Skeletal muscle cell (primary cell): Measurements from ENCODE around the gene CDH19.

Experiments
- DNase-seq: peaks from one replicate; pipeline ENCODE4 v3.0.0-alpha.2; 2010; ENCODE audit warnings: low read depth
- H3K4me3 ChIP-seq: 2 replicates; pipeline ENCODE4 v1.5.1; 2011; ENCODE audit warnings: low read depth, mild to moderate bottlenecking, control low read depth, low read length, moderate library complexity

CDH19 gene

DNA sequence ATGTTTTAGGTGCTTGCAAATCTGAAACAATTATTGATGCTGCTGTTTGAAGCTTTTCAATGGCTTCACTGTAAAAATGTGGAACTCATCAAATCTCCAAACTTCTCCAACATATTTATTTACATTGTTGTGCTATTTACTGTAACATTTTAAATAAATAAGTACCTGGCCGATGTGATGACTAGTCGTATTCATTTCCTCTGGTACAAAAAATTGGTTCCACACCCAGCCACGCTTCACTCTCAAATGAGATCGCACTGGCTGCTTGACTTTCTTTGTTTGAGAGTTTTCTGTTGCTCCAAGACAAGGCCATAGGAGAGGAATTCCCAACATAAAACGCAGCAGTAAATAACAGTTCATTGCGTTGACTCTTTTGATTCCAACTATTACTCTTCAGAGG lies 32.0 kb downstream of the CDH19 start:
- no peak for DNase-seq
- H3K4me3 ChIP-seq = no peak overlapping the region

DNA sequence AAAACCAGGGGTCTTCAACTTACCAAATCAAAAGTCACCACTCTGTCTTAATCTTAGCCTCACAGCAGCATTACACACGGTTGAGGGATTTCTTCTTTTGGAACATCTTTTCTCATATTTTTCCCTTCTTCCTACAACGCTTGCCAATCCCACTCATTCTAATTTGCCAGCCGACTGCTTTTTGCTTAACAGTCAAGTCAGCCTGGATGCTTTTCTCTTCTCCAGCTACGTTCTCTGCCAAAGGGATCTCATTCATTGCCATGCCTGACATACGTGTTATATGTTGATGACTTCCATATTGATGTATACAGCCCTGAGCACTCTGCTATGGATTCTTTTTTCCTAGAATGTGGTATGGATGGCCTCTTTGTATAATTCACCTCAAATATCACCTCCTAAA lies 37.3 kb downstream of the CDH19 start:
- DNase-seq = no peak
- no peak overlapping the region for H3K4me3 ChIP-seq

DNA sequence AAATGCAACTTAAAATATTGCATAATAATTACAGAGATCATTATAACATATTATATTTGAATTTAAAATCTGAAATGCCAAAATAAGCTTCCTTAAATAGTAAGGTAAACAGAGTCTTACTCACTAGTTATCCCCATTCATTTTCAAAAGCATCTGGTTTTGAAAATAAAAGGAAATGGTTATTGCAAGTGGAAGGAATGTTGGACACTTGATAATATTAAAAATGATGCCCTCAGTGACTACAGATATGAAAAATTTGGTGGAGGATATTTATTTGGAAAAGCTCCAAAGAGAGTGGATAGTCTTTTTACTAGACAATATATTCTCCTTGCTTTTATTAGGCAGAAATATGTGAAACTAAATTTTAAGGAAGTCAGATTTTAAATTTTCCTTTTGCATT lies 39.7 kb downstream of the CDH19 start:
- DNase-seq = no peak
- H3K4me3 ChIP-seq = no peak overlapping the region

DNA sequence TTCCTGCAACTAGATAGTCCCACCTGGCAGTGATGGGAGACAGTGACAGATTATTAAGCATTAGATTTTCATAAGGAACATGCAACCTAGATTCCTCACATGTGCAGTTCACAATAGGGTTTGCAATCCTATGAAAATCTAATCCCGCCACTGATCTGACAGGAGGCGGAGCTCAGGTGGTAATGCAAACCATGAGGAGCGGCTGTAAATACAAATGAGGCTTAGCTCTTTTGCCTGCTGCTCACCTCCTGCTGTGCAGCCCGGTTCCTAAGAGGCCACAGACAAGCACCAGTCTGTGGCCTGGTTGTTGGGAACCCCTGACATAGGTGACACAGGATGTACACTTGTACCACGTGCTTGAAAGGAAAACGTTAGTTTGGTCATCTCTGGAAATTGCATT lies 41.6 kb downstream of the CDH19 start:
- no peak overlapping the region for H3K4me3 ChIP-seq
- no peak for DNase-seq

DNA sequence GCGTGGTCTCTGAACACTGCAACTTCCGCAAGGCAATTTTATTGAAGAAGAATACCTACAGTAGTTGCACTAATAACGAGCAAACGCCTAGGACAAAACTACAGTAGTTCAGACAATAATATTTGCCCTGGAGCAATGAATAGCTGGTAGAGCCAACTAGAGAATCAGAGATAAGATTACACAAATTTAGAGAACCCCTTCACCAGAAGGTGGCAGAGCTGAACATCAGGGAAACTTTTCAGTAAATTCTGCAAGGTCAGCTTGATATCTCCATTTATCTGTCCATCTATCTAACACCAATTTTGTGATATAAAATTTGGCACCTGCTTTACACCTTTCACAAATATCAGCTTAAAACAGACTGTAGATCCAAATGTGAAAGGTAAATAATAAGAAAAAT lies 43.8 kb downstream of the CDH19 start:
- H3K4me3 ChIP-seq = no peak overlapping the region
- no peak for DNase-seq

DNA sequence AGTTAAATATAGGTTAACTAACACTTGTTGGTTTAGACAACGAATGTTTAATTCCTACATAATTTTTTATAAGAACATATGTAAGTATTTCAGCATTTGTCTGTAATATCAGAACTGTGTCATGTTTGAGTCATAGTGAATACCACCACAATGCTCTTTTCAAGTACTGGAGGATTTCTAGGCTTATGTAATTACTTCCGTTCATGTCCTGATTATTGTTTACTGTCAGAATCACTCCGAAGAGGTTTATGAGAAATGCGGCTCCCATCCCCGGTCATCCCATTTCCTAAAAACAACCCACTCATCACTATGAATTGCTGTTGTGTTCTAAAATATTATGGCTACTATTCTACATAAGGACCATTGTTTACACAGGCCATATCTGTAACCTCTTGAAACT lies 45.1 kb downstream of the CDH19 start:
- H3K4me3 ChIP-seq = no peak overlapping the region
- DNase-seq = no peak

DNA sequence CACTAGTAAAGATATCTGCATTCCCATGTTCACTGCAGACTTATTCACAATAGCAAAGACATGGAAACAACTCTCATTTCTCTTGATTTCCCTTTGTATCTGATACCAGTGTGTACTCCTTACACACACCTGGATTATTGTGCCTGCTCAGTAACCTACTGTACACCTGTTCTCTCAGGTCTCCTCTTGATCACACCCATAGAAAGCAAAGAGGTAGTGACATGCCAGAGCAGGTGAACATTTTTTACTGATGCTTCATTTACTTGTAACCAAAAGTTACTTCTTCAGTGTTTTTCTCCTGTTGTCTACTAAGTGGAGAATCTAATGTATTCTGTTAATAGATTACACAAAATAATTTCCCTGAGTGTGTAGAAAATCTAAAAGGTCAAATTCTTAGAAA lies 46.8 kb downstream of the CDH19 start:
- no peak for DNase-seq
- no peak overlapping the region for H3K4me3 ChIP-seq

DNA sequence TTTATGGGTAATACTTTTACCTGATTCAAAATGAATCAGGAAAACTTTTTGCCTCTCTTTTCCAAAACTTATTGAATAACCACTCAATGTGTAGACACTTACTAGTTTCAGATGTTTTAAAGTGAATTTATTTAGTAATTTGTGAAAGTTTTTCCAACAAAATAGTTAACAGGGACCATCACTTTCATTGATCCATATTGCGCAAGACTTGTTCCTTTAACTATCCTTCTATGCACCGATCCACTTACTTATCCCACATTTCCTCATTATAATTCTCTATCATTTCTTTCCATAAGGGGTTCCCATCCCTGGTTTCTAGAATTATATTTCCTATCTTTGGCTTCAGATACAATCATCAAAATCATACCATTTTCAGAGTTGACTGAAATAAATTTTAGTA lies 48.3 kb downstream of the CDH19 start:
- H3K4me3 ChIP-seq = no peak overlapping the region
- no peak for DNase-seq

DNA sequence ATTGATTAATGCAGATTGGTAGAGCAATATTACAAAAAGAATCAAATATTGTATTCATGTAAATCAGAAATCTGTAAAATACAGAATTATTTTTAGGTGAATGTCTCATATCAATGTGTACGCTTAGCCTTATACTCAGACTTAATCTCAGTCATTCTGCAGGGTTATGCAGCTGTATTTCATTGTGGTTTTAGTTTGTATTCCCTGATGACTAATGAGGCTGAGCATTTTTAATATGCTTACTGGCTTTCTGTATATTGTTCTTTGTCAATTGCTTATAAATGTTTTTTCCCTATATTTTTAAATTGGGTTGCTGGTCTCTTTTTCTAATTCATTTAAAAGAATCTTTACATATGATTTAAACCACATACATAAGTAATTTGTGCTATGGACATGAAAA lies 50.1 kb downstream of the CDH19 start:
- no peak overlapping the region for H3K4me3 ChIP-seq
- DNase-seq = no peak

DNA sequence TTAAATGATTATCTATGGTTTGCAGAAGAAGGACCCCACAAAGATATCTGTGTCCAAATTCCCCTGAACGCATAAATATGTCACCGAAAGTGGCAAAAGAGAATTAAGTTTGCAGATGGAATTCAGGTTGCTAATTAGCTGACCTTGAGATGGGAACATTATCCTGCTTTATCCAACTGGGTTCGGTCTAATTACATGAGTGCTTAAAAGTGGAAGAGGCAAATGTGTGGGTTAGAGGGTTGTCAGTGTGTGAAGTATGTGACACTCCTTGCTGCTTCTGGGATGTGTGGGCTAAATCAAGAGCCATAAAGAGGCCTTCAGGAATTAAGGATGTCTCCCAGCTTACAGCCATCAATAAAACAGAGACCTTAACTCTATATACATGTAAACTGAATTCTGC lies 53.5 kb downstream of the CDH19 start:
- no peak overlapping the region for H3K4me3 ChIP-seq
- no peak for DNase-seq

DNA sequence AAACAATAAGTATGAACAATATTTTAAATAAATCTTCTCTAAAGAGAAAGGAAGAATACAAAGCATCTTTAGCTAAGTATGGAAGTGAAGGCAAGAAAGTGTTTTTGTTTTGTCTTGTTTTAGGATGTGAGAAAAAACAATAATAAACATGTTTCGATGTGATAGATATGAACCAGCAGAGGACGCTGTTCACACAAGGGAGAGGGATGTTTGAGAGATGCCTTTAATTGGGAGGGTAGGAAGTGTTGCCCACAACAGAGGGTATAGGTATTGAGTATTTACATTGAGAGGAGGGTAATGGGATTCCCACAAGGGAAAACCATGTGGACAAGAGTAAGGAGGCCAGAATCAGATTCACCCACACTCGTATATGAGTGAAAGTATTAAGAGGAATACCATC lies 55.1 kb downstream of the CDH19 start:
- no peak overlapping the region for H3K4me3 ChIP-seq
- no peak for DNase-seq

DNA sequence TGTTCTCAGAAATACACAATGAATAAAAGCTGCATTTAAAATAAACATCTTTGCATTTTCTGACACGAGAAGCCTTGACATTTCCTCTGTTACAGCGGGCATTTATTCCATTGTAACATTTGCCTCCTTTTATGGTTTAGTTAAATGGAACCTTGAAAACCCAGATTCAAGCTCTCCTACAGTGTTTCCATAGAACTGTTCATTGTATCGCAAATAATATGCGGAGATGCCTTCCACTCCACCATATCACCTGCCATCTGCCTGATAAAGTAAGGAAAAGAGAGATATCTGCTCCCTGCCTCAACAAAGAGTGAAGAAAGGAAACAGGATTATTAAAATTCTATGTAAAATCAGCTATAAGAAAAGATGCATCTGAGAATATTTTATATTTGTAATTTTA lies 69.8 kb downstream of the CDH19 start:
- DNase-seq = no peak
- no peak overlapping the region for H3K4me3 ChIP-seq

DNA sequence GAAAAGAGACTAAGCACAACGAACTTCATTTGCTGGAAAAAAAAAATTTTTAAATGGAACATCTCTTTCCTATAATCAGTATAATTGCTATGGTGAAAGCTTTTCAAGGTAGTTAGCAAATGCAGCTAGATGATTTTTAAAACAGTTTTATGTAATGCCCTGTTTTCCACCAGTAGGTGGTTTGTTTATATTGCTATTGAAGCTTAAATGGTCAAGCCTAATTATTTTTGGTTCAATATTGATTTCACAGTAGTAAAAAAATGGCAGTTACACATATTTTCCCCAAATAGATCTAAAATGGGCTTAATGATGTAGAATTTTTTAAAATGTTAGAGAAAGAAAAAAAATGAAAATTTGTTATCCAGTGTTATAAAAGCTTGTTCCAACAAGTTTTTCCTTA lies 70.2 kb downstream of the CDH19 start:
- H3K4me3 ChIP-seq = no peak overlapping the region
- no peak for DNase-seq

DNA sequence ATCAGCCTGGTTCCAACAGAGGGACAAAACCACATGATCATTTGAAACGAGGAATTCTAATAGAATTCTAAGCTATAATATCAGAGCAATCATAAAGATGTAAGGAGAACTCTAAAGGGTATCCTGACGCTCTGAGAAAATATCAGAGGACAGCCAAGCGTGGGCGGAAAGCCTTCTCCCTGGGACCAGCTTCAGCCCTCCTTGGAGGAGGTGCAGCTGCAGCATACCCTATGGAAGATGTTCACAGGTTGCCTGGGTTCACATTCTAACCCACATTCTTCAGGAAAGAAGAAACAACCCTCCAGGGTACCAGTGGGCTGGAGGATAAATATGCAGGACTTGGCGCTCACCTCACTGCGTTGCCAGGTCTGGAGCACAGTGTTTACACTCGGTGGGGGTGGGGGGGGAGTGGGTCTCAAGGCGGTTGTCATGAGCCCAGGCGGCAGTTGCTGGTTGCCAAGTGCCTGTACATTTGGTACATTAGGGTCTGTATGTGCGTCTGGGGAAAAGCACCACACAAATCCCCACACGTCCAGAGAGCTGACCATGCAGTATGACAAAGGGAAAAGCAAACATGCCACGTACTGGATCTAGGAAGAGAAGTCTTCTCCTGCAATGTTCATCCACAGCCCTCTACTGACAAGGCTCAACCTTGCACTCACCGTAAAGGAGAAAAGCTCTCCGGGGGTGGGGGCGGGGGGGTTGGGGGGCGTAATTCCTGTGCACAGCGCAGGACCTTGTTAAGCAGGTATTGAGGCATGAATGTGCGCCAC lies 80.5 kb downstream of the CDH19 start:
- no peak for DNase-seq
- no peak overlapping the region for H3K4me3 ChIP-seq

DNA sequence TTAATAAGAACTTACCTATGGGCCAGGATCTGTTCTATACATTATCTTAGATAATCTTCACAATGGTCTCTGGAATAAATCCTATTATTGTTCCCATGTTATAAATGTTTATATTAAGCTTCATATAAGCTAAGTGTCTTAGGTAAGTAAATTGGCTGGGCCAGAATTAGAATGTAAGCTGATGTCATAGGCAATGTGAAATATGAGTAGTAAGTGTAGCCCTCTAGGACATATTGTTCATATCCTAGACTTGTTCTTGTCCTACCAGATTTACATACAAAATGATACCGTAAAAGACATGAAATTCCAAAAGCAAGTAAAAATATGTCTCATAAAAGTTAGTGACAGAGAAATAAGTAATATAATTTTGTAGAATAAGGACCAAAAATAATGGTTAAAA lies 89.9 kb downstream of the CDH19 start:
- no peak overlapping the region for H3K4me3 ChIP-seq
- DNase-seq = no peak

DNA sequence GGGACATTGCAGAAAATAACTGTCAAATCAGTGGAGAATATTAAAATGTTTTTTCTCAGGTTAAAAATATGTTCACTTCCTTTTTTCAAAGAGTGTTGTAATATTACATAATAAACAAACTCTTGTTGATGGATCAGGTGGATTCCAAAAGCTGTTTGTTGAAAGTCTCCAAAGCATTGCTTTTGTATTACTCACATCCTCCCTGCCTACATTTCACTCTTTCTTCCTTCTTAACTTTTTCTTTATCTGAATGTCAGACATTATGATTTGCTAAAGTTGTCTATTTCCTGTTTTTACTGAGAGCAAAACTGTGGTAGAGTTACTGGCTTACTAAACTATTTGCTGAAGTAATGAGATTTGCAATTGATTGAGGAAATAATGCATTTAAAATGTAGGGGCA lies 92.1 kb downstream of the CDH19 start:
- no peak overlapping the region for H3K4me3 ChIP-seq
- no peak for DNase-seq

DNA sequence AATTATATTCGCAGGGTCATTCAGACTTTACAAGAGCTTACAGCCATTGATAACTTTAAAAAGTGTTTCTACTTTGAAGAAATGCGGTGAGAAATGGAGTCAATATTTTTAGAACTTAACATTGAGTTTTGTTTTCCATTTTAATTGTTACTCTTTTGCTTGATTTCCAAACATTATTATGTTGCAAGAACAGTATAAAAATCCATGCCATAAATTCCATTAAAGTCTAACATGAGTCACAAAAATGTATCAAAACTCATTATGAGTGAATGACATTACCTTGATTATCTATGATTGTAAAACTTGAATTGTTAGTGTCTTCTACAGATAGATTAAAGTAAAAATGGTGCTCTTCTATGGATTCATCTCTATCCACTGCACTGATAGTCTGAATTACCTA lies 92.6 kb downstream of the CDH19 start:
- no peak for DNase-seq
- no peak overlapping the region for H3K4me3 ChIP-seq

DNA sequence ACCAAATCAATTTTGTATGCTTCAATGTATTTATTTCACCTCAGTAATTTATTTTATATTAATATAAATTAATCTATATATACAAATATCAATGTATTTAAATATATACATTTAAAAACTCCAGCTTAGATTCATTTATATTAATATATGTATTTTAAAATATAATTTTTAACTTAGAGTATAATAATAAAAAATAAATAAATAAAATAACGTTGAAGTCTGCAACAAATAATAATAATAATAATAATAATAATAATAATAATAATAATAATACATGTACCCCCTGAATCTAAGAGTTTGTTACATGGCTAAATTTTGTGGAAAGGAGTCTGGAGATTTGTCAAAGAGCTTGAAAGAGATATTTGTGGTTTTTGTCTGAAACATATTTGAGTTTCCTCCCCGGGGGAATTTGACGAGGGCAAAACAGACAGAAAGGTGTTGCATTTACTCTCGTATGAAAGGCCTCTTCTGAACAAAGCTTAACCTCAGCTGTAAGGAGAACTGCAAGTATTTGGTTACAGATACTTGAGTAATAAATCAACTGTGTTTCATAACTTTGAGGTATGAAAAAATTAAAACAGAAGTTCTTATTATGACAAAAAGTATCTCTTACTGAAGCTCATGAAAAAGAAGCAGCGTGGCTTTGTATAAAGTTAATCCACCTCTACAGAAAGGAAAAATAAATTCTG lies 93.4 kb downstream of the CDH19 start:
- no peak overlapping the region for H3K4me3 ChIP-seq
- no peak for DNase-seq

DNA sequence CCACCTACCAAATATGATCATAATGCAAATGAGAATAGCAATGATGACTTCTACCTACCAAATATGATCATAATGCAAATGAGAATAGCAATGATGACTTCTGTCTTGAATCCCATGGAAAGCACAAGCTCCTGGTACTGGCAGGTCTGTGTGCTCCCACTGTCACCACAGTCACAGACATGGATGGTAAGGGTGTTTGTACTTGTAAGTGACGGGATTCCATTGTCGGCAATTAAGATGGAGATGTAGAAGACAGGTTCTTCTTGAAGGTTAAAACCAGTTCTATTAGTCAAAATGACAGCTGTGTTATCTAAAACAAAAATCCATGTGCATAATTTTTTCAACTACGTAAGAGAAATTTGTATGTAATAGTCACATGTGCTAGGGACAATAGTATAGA lies 95.0 kb downstream of the CDH19 start:
- DNase-seq = no peak
- H3K4me3 ChIP-seq = no peak overlapping the region

DNA sequence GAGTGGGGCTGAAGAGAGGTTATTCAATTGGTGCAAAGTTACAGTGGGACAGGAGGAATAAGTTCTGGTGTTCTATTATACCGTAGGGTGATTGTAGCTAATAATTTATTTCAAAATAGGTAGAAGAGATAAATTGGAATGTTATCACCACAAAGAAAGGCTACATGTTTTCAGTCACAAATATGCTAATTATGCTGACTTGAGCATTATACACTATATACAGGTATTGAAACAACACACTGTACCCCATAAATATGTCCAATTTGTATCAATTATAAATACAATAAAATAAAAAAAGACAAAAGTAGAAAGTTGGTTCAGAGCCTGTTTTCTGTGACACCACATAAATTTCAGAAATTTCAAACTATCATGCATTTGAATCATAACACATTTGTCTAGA lies 97.7 kb downstream of the CDH19 start:
- DNase-seq = no peak
- no peak overlapping the region for H3K4me3 ChIP-seq

DNA sequence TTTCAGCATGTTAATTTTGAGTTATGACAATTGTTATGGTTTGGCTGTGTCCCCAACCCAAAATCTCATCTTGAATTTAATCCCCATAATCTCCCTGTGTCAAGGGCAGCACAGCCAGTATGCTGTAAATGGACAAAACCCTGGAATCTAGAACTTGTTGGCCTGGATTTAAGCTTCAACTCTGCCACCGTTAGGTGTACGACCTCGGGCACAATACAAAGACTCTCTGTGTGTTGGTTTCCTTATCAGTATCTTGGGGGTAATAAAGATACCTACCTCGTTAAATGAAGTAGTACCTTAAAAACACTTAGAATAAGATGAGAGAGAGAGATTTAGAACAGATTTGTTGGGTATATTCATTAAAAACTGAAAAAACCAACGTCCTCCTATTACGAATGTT lies 106.5 kb downstream of the CDH19 start:
- no peak overlapping the region for H3K4me3 ChIP-seq
- DNase-seq = no peak
